Endometrial microvascular endothelial cells (primary cell): ENCODE results near the gene TRAP1. TPM values are rescaled to one million over a fixed set of nuclear protein-coding genes. Genes with fewer than 3 reads are reported as not detected.
"Not testable (repeated sequence)": the region's sequence is repeated elsewhere in the genome, so short reads cannot be mapped to it uniquely, and the experiment has no call there.

Source experiments
- in situ Hi-C: cut with HindIII; loops from 2 replicates; pipeline ENCODE4 v1.10.0; 2017; ENCODE audit warnings: low sequenced_read_pairs, low pct_unique_long_range_greater_than_20kb; ENCODE audit errors: inconsistent ontology term
- total RNA-seq: library from RNA; depleted of rRNA; stranded (reverse); fragments of >200 nt; gene quantifications from one replicate; pipeline ENCODE4 v1.2.3, GENCODE V29; 2015; ENCODE audit errors: inconsistent ontology term

The TRAP1 gene
- total RNA-seq, 1 donor from 2014 or later = 159 TPM

GRCh38 chr16:3656491-3657468, 60.5 kb downstream of the TRAP1 start:
- in situ Hi-C loops = no loop called here

GRCh38 chr16:3656160-3656490, 61.2 kb downstream of the TRAP1 start:
- in situ Hi-C loops = not testable (repeated sequence)

GRCh38 chr16:3655396-3656159, 61.7 kb downstream of the TRAP1 start:
- in situ Hi-C loops = no loop called here

GRCh38 chr16:3655030-3655395, 62.3 kb downstream of the TRAP1 start:
- in situ Hi-C loops = no loop called here

GRCh38 chr16:3654249-3654991, 62.9 kb downstream of the TRAP1 start, which contains the start of gene DNASE1:
Gene DNASE1 (plus strand): TSS chr16:3654691. CDS start chr16:3655374, 683 bp downstream.
- in situ Hi-C loops = no loop called here

GRCh38 chr16:3652373-3653195, 64.7 kb downstream of the TRAP1 start:
- in situ Hi-C loops = no loop called here

GRCh38 chr16:3651461-3652372, 65.6 kb downstream of the TRAP1 start:
- in situ Hi-C loops = no loop called here

GRCh38 chr16:3650631-3651265, 66.6 kb downstream of the TRAP1 start:
- in situ Hi-C loops = no loop called here

GRCh38 chr16:3646348-3646920, 70.9 kb downstream of the TRAP1 start:
- in situ Hi-C loops = no loop called here

- in situ Hi-C loops = no loop called here
These were observed 71.6 kb downstream of the TRAP1 start for GRCh38 chr16:3645504-3646347.

GRCh38 chr16:3645108-3645503, 72.2 kb downstream of the TRAP1 start:
- in situ Hi-C loops = no loop called here

- in situ Hi-C loops = no loop called here
These were observed 74.1 kb downstream of the TRAP1 start for GRCh38 chr16:3643095-3643730.

- in situ Hi-C loops = no loop called here
These were observed 74.8 kb downstream of the TRAP1 start for GRCh38 chr16:3642397-3643094.

GRCh38 chr16:3641801-3642396, 75.4 kb downstream of the TRAP1 start:
- in situ Hi-C loops = no loop called here
